SK-N-SH (cell line): ENCODE data around the gene MBNL1. TPM values are rescaled to one million over a fixed set of nuclear protein-coding genes. Genes with fewer than 3 reads are reported as not detected.

ENCODE experiments used
- CTCF ChIA-PET: fragments of 300-600, 350-600 bp; formaldehyde crosslinking; extraction: SDS; loops from one replicate; lab custom pipeline; 2021; lab: Yijun Ruan, JAX
- POLR2A ChIA-PET: fragments of 350-600 bp; sonication (Branson Sonifier 250); formaldehyde crosslinking; extraction: SDS; loops from one replicate; lab custom pipeline; 2020; ENCODE audit warnings: antibody characterized with exemption, inconsistent platforms; lab: Yijun Ruan, JAX
- DNase-seq: peaks from one replicate; pipeline ENCODE4 v3.0.0; 2012
- H2AFZ ChIP-seq: fragments of 200-600 bp; sonication (generic); 2 replicates; pipeline ENCODE4 v1.8.1; 2016; ENCODE audit warnings: antibody characterized with exemption, mild to moderate bottlenecking, low read depth
- H3F3A ChIP-seq: fragments of 200-600 bp; sonication (generic); replicated peaks from 2 replicates; pipeline ENCODE3; 2016; ENCODE audit warnings: antibody characterized with exemption, mild to moderate bottlenecking; ENCODE audit not compliant: insufficient read depth
- H3K27ac ChIP-seq, 2 experiments: fragments of 200-500 bp in 1 of 2; fragments of 200-600 bp in 1 of 2; sonication (Bioruptor generic) in 1 of 2; sonication (generic), shearing (Covaris generic) in 1 of 2; 2 replicates each; pipeline versions ENCODE4 v1.5.1 to v1.6.1; 2014 to 2016; ENCODE audit warnings: low read depth in 2 of 2, inconsistent platforms in 1 of 2, low read length in 1 of 2, mild to moderate bottlenecking in 1 of 2, mixed read lengths in 1 of 2
- H3K27me3 ChIP-seq: fragments of 200-600 bp; sonication (generic), shearing (Covaris generic); 2 replicates; pipeline ENCODE4 v1.6.1; 2016; ENCODE audit warnings: mixed run types; ENCODE audit not compliant: insufficient read depth
- H3K36me3 ChIP-seq, 2 experiments: fragments of 200-500 bp in 1 of 2; fragments of 200-600 bp in 1 of 2; sonication (Bioruptor generic) in 1 of 2; sonication (generic) in 1 of 2; replicated peaks in 1 of 2; 2 replicates each; pipeline versions ENCODE3 to v1.5.1; 2014 to 2016; ENCODE audit warnings: low read length in 1 of 2, mild to moderate bottlenecking in 1 of 2; ENCODE audit not compliant: insufficient read depth in 2 of 2, control insufficient read depth in 1 of 2
- H3K4me1 ChIP-seq, 2 experiments: fragments of 200-500 bp in 1 of 2; fragments of 200-600 bp in 1 of 2; sonication (Bioruptor generic) in 1 of 2; sonication (generic), shearing (Covaris generic) in 1 of 2; 2 replicates each; pipeline versions ENCODE4 v1.5.1 to v1.6.1; 2014 to 2016; ENCODE audit warnings: low read depth in 1 of 2, low read length in 1 of 2, mixed run types in 1 of 2; ENCODE audit not compliant: insufficient read depth in 2 of 2, control insufficient read depth in 1 of 2
- H3K4me2 ChIP-seq: fragments of 200-600 bp; sonication (generic), shearing (Covaris generic); 2 replicates; pipeline ENCODE4 v1.6.1; 2017; ENCODE audit warnings: mixed run types
- H3K4me3 ChIP-seq, 2 experiments: fragments of 200-500 bp in 1 of 2; fragments of 200-600 bp in 1 of 2; sonication (Bioruptor generic) in 1 of 2; sonication (generic), shearing (Covaris generic) in 1 of 2; 2 replicates each; pipeline versions ENCODE4 v1.5.1 to v1.8.1; 2014 to 2016; ENCODE audit warnings: low read depth in 2 of 2, inconsistent platforms in 1 of 2, low read length in 1 of 2, mild to moderate bottlenecking in 1 of 2, mixed read lengths in 1 of 2, moderate library complexity in 1 of 2
- H3K79me2 ChIP-seq: fragments of 200-600 bp; sonication (generic); 2 replicates; pipeline ENCODE4 v1.8.1; 2017; ENCODE audit warnings: mild to moderate bottlenecking; ENCODE audit not compliant: insufficient read depth
- H3K9ac ChIP-seq: fragments of 200-600 bp; sonication (generic); 2 replicates; pipeline ENCODE4 v1.6.1; 2017; ENCODE audit warnings: mixed run types
- H3K9me2 ChIP-seq: fragments of 200-600 bp; sonication (generic); 2 replicates; pipeline ENCODE4 v1.6.1; 2017; ENCODE audit warnings: mixed run types
- H3K9me3 ChIP-seq: fragments of 200-600 bp; sonication (generic); 2 replicates; pipeline ENCODE4 v1.6.1; 2017; ENCODE audit warnings: mixed run types, mild to moderate bottlenecking, moderate library complexity
- H4K20me1 ChIP-seq: fragments of 200-600 bp; sonication (generic); 2 replicates; pipeline ENCODE4 v1.6.1; 2017; ENCODE audit warnings: mild to moderate bottlenecking, mixed run types; ENCODE audit not compliant: insufficient read depth
- CHD2 ChIP-seq: fragments of 150-350 bp; IDR thresholded peaks from 2 replicates; pipeline ENCODE4 v1.6.1; 2018; ENCODE audit warnings: low read length; ENCODE audit not compliant: partially characterized antibody
- CTCF ChIP-seq: fragments of 200-600 bp; sonication (generic); IDR thresholded peaks from 2 replicates; pipeline ENCODE4 v1.6.1; 2017; ENCODE audit warnings: antibody characterized with exemption, mild to moderate bottlenecking, moderate library complexity
- ELF1 ChIP-seq: IDR thresholded peaks from 2 replicates; pipeline ENCODE4 v1.4.0; 2012
- GABPA ChIP-seq: IDR thresholded peaks from 2 replicates; pipeline ENCODE4 v1.4.0; 2012; ENCODE audit warnings: low read depth, mild to moderate bottlenecking
- IRF3 ChIP-seq: fragments of 150-350 bp; IDR thresholded peaks from 2 replicates; pipeline ENCODE4 v1.6.1; 2016; ENCODE audit warnings: mild to moderate bottlenecking, low read depth, low read length
- MAX ChIP-seq: IDR thresholded peaks from 2 replicates; pipeline ENCODE4 v1.4.0; 2012; ENCODE audit warnings: low read depth
- MEF2A ChIP-seq: IDR thresholded peaks from 2 replicates; pipeline ENCODE4 v1.4.0; 2012; ENCODE audit warnings: low read depth, borderline replicate concordance
- NFIC ChIP-seq: IDR thresholded peaks from 2 replicates; pipeline ENCODE4 v1.4.0; 2012; ENCODE audit warnings: borderline replicate concordance
- NRF1 ChIP-seq: IDR thresholded peaks from 2 replicates; pipeline ENCODE4 v1.6.1; 2012; ENCODE audit warnings: low read depth, mild to moderate bottlenecking, low read length
- RAD21 ChIP-seq: IDR thresholded peaks from 2 replicates; pipeline ENCODE4 v1.6.1; 2012; ENCODE audit warnings: mild to moderate bottlenecking, low read length
- REST ChIP-seq: IDR thresholded peaks from 2 replicates; pipeline ENCODE4 v1.6.1; 2012; ENCODE audit warnings: mild to moderate bottlenecking, low read depth, low read length, moderate library complexity
- RFX5 ChIP-seq: IDR thresholded peaks from 2 replicates; pipeline ENCODE4 v1.6.1; 2012; ENCODE audit warnings: mild to moderate bottlenecking, improper control_type of control experiment, low read length
- SMC3 ChIP-seq: IDR thresholded peaks from 2 replicates; pipeline ENCODE4 v1.6.1; 2012; ENCODE audit warnings: low read depth, low read length, improper control_type of control experiment
- ZBTB33 ChIP-seq: IDR thresholded peaks from 2 replicates; pipeline ENCODE4 v1.4.0; 2012; ENCODE audit warnings: low read depth, borderline replicate concordance
- WGBS: methylation state at CpG from one replicate; pipeline ENCODE4 v1.1.6; 2017; ENCODE audit warnings: low lambda C conversion rate; 5-methylcytosine and 5-hydroxymethylcytosine counted together
- polyA plus RNA-seq, 3 experiments: library from polyadenylated mRNA; depleted of rRNA; stranded (reverse); fragments of >200 nt; gene quantifications; 2 replicates each; pipeline ENCODE4 v1.2.3, GENCODE V29; 2012
- TF ChIP-seq, protein P1 (sequence below): IDR thresholded peaks from 2 replicates; pipeline ENCODE4 v1.4.0; 2012; ENCODE audit warnings: low read depth, borderline replicate concordance

The MBNL1 gene
- polyA plus RNA-seq, 1 of the 3 experiments (the other 2 are of a cell fraction): 44.3 TPM

GRCh38 chr3:152459118-152459515 is 190.4 kb downstream of the MBNL1 start (continued):
- TF ChIP-seq ZBTB33: no peak
- TF ChIP-seq NFIC: no peak
- no peak for TF ChIP-seq ELF1
- no peak for TF ChIP-seq RFX5

DNA sequence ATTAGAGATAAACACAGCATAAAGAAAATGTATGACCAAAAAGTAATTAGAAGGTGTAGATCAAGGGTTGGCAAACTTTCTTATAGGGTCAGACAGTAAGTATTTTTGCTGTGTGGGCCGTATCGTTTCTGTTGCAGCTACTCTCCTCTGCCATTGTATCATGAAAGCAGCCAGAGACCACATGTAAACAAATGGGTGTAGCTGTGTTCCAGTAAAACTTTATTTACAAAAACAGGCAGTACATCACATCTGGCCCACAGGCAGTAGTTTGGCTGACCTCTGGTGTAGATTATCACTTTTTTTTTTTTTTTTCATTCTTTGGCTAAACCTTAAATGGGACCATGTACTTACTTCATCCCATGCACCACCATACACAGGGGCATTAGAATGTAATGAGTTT is 190.8 kb downstream of the MBNL1 start:
- no peak overlapping the region for H3K4me3 ChIP-seq
- CTCF ChIA-PET: interaction anchor here (1.0 to 2.3 kb wide), 3 partner anchors 13 to 15 kb away, joined by 5 to 8 read pairs (median 7); no protein-coding TSS in a partner anchor
- no peaks in the 10 kb centered on the region for H3K9me3 ChIP-seq
- H3K27ac ChIP-seq: no peak overlapping the region
- no peak overlapping the region for H2AFZ ChIP-seq
- 95% methylated on average over 2 of the region's 2 CpGs for WGBS
- no peaks in the 10 kb centered on the region for H3K9me2 ChIP-seq
- H3K27me3 ChIP-seq: no peaks in the 10 kb centered on the region
- peaks cover 66 to 87% of the 10 kb centered on the region in 2 experiments for H3K36me3 ChIP-seq
- POLR2A ChIA-PET: no interaction called here
- no peak overlapping the region for H3K4me2 ChIP-seq
- peaks cover 26% of the 10 kb centered on the region for H3K79me2 ChIP-seq
- no peaks in the 10 kb centered on the region; a peak in 3 of 4 replicates for H3K4me1 ChIP-seq
- TF ChIP-seq, protein P1, sequence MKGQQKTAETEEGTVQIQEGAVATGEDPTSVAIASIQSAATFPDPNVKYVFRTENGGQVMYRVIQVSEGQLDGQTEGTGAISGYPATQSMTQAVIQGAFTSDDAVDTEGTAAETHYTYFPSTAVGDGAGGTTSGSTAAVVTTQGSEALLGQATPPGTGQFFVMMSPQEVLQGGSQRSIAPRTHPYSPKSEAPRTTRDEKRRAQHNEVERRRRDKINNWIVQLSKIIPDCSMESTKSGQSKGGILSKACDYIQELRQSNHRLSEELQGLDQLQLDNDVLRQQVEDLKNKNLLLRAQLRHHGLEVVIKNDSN: no peak
- no peak for TF ChIP-seq ZBTB33
- TF ChIP-seq NRF1: no peak
- TF ChIP-seq IRF3: no peak
- TF ChIP-seq MEF2A: no peak
- no peak for TF ChIP-seq NFIC
- no peak for TF ChIP-seq RAD21
- TF ChIP-seq REST: no peak
- TF ChIP-seq SMC3: no peak
- no peak for TF ChIP-seq CHD2
- TF ChIP-seq GABPA: no peak
- TF ChIP-seq MAX: no peak
- TF ChIP-seq CTCF: no peak
- TF ChIP-seq, all 33 proteins: peak for 0
- Histone ChIP-seq H3K9ac (no peak overlapping the region), H4K20me1 (no peaks in the 10 kb centered on the region), H3F3A (peaks cover 30% of the 10 kb centered on the region)
- DNase-seq: no peak
